GM19328 (cell line): ENCODE results near the gene GLTP.
"Not testable (repeated sequence)": the region's sequence is repeated elsewhere in the genome, so short reads cannot be mapped to it uniquely, and the experiment has no call there.

Source experiments
- ATAC-seq: cut with Tn5 transposase; IDR thresholded peaks from one replicate; pipeline ENCODE4 v1.9.1; 2021; ENCODE audit warnings: mild to moderate bottlenecking, moderate library complexity; ENCODE audit not compliant: unreplicated experiment

Gene GLTP

DNA sequence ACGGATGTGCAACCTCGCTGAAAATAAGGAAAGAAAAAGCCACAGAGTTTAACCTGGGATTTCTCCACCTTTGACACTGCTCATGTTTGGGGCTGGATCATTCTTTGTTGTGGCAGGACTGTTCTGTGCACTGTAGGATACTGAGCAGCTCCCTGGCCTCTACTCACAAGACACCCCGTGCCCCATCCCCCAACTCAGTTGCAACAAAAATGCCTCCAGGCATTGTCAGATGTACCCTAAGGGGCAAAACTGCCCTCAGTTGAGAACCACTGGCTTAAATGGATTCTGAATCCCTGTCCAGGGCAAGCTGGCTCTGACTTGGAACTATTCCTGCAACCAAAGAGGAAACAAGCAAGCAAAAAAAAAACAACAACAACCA is 2.1 kb downstream of the GLTP start:
- no peak for ATAC-seq

GRCh38 chr12:109877504-109878246 is 2.7 kb downstream of the GLTP start:
- no peak for ATAC-seq

DNA sequence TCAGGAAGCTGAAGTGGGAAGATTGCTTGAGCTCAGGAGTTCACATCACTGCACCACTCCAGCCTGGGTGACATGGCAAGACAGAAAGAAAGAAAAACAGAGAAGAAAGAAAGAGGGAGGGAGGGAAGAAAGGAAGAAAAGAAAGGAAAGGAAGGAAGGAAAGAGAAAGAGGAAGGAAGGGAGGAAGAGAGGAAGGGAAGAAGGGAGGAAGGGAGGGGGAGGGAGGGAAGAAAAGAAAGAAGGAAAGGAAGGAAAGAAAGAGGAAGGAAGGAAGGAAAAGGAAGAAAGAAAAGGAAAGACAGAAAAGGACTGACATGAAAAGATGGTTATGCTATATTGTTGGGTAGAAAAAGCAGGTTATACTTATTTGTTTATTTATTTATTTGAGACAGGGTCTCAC is 3.9 kb downstream of the GLTP start:
- ATAC-seq, result no peak

- ATAC-seq, result no peak
These were observed 4.7 kb downstream of the GLTP start for GRCh38 chr12:109875572-109876131.

DNA sequence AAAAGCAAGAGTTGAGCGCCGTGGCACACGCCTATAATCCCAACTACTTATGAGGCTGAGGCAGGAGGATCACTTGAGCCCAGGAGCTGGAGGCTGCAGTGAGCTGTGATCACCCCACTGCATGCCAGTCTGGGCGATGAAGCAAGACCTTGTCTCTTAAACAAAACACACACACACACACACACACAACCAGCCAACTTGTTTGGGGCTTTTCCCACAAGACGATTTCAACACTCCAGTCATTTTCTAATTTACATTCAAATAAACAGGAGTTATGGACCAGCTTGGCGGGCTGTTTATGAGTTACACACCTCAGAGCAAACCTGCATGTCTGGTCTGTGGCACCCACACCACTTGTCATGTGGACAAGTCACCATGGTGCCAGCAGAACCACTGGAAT is 6.7 kb downstream of the GLTP start:
- no peak for ATAC-seq

GRCh38 chr12:109871668-109872314 is 8.6 kb downstream of the GLTP start:
- no peak for ATAC-seq

- no peak for ATAC-seq
These were observed 9.7 kb downstream of the GLTP start for GRCh38 chr12:109870648-109871047.

DNA sequence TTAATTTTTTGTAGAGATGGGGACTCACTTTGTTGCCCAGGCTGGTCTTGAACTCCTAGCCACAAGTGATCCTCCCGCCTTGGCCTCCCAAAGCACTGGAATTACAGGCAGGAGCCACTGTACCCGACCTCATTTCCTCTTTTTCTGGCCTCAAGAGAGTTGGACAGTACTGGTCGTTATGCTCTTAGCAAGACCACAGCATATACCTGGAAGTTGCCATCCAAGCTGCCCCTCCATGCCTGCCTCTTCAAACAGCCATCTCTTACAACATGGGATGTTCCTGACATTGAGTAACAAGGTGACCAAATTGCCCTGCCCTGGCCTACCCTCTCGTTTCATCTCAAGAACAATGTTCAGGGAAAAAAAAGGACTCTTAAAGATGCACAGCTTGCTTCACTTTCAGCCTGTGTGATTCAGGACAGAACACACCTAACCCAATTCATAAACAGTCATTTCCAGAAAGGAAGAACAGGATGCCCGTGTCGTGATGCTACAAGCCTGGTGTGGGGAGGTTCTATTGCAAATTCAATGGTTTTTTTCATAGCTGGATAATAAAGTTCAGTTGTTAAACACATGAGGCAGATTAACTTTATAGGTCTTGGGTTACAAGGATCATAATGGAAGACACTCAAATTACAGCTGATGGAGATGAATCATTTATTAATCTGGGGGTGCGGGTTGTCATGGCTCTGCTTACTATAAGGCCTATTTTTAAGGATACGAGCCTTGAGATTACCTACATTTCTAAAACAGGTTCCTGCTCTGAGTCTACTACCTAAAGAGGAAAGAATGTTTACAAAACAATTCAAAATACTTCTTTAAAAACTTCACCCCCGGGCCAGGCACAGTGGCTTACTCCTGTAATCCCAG is 11.9 kb downstream of the GLTP start:
- ATAC-seq, result no peak

- no peak for ATAC-seq
These were observed 15.4 kb downstream of the GLTP start for GRCh38 chr12:109864916-109865315.

DNA sequence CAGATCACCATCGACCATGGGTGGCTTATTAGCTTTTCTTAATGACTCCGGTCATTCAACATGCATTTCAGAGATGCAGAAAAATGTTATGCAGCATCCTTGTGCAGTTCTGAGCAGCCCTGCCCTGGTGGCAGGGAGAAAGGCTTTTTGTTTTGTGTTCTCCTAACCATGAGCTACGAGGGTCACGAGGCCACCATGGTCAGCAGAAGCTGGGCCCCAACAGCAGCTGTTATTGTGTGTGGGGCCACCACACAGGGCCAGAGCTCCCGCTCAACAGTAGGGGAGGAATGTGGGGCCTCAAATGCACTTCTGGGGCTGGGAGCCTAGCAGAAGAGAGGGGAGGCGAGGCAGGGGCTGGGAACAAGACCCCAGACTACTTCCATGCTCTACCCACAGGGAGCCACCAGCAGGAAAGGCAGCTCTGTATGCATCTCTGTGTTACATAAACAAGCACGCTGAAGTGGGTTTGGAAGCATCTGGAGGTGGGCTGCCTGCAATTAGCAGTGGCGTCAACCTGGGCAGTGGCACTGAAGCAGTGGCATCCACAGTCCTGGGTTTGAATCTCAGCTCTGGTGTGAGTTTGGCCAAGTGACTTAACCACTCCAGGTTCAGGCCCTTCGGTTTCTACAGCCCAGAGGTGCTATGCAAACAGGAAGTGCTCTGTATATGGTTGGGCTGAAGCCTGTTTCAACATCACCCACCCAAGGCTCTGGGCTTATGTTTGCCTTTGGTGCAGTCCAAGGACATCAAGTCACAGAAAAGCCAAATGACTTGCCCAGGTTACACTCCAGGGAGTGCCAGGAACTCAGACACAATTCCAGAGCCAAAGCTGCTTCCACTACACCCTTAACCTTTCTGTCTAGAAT is 16.3 kb downstream of the GLTP start:
- no peak for ATAC-seq

DNA sequence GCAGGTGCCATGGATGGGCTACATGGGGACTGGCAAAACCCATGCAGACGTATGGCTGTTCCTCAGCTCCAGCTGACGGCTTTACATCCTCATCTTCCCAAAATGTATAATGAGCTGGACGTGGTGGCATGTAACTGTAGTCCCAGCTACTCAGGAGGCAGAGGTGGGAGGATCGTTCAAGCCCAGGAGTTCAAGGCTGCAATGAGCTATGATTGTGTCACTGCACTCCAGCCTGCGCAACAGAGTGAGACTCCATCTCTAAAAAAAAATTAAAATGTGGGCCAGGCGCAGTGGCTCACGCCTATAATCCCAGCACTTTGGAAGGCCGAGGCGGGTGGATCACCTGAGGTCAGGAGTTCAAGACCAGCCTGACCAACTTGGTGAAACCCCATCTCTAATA is 17.9 kb downstream of the GLTP start:
- ATAC-seq, result not testable (repeated sequence)

- ATAC-seq, result no peak
These were observed 18.5 kb downstream of the GLTP start for GRCh38 chr12:109861689-109862314.

DNA sequence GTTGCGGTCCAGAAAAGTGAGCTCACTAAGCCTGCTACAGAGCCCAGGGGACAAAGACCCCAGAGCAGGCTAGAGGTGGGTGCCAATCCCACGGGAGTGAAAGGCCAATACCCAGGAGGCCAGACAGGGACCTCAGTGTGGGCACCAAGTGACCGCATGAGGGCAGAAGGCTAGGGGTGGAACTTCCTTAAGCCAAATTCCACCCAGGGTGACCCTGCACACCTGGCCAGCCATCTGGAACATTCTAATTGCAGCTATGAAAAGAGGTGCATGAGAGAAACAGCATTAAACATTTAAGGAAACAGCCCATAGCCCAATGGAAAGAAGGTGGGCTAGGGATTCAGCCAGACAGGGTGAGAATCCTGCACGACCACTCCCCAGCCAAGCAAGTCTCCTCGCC is 19.4 kb downstream of the GLTP start:
- ATAC-seq, result no peak

DNA sequence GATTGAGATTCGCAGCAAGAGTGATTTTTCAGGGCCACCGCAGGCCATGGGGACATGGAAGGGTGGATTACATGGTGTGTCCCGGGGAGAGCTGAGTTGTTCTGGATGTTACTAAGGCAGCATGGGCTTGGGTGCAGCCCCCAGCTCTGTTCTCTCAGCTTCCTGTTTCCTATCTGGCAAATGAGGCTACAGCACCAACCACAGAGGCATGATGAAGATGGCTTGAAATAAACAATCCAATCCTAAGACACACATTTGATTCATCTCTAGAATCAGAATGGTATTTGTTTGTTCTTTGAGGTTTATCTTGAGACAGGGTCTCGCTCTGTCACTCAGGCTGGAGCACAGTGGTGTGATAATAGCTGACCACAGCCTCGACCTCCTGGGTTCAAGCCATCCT is 21.6 kb downstream of the GLTP start:
- no peak for ATAC-seq

DNA sequence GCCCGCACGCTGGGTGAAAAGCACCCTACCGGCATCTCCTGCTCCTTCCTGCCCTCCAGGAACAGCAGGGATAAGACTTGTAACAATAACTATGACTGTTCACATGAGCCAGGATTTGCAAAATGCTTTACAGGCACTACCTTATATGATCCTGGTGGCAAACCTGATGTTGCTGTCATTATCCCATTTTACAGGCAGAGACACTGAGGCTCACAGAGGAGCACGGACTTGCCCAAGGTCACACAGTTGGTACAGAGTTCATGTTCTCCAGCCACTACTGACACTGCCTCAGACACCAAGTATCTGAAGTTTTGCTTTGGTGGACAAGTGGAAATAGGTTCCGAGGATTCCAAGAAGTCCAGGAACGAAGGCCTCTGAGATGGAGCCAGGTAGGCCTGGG is 22.6 kb downstream of the GLTP start:
- ATAC-seq, result no peak

DNA sequence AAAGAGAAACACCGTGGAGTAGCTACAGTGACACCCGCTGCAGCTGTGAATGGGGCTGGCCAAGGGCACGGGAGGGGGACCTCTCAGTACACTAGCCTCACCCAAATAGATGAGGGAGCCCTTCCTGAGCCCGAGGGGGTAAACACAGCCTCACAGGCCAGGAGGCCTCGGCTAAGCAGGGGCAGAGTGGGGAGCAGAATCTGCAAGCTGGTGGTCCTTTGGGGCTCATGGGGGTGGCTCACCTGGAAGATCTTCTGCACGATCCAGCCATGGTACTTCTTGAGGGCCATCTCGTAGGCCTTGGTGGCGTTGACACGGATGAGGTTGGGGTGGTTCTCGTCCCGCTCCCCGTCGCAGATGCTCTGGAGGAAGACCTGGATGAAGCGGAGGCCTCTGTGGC is 25.0 kb downstream of the GLTP start:
- no peak for ATAC-seq

DNA sequence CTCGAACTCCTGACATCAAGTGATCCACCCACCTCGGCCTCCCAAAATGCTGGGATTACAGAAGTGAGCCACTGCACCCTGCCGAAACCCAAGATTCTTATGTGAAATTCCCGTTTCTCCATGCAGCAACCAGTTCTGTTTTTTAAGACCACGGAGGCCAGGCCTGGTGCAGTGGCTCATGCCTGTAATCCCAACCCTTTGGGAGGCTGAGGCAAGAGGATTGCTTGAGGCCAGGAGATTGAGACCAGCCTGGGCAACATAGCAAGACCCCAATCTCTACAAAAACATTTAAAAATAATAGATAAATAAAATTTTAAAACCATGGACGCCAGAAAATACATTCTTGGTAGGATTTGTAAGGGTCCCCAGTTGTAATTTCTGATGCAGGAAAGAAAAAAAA is 29.8 kb downstream of the GLTP start:
- not testable (repeated sequence) for ATAC-seq

GRCh38 chr12:109847142-109847735 is 33.1 kb downstream of the GLTP start:
- no peak for ATAC-seq

GRCh38 chr12:109845824-109846205 is 34.5 kb downstream of the GLTP start:
- ATAC-seq, result no peak
